Endometrial microvascular endothelial cells (primary cell): ENCODE results near the gene RHOH. TPM values are rescaled to one million over a fixed set of nuclear protein-coding genes. Genes with fewer than 3 reads are reported as not detected.
"Not testable (repeated sequence)": the region's sequence is repeated elsewhere in the genome, so short reads cannot be mapped to it uniquely, and the experiment has no call there.

ENCODE experiments used
- in situ Hi-C: cut with HindIII; loops from 2 replicates; pipeline ENCODE4 v1.10.0; 2017; ENCODE audit warnings: low sequenced_read_pairs, low pct_unique_long_range_greater_than_20kb; ENCODE audit errors: inconsistent ontology term
- total RNA-seq: library from RNA; depleted of rRNA; stranded (reverse); fragments of >200 nt; gene quantifications from one replicate; pipeline ENCODE4 v1.2.3, GENCODE V29; 2015; ENCODE audit errors: inconsistent ontology term

The RHOH gene
- not detected for total RNA-seq

- in situ Hi-C loops: no loop called here
Observed at GRCh38 chr4:40196724-40197281, at the start of gene RHOH. Gene RHOH (plus strand): TSS chr4:40197031. CDS start chr4:40243387, 46,356 bp downstream.

- in situ Hi-C loops: not testable (repeated sequence)
Observed at GRCh38 chr4:40147490-40147889, 49.3 kb upstream of the RHOH start.

- in situ Hi-C loops: no loop called here
Observed at GRCh38 chr4:40149960-40150385, 46.9 kb upstream of the RHOH start.

- in situ Hi-C loops: no loop called here
Observed at GRCh38 chr4:40150932-40151331, 45.9 kb upstream of the RHOH start.

GRCh38 chr4:40152637-40153036 is 44.2 kb upstream of the RHOH start:
- in situ Hi-C loops: no loop called here

- in situ Hi-C loops: no loop called here
Observed at GRCh38 chr4:40157436-40157835, 39.4 kb upstream of the RHOH start.

GRCh38 chr4:40160258-40160657 is 36.6 kb upstream of the RHOH start:
- in situ Hi-C loops: no loop called here

GRCh38 chr4:40164459-40164858 is 32.4 kb upstream of the RHOH start:
- in situ Hi-C loops: no loop called here

- in situ Hi-C loops: no loop called here
Observed at GRCh38 chr4:40165916-40166315, 30.9 kb upstream of the RHOH start.

- in situ Hi-C loops: no loop called here
Observed at GRCh38 chr4:40168070-40168469, 28.8 kb upstream of the RHOH start.

GRCh38 chr4:40170588-40170987 is 26.2 kb upstream of the RHOH start:
- in situ Hi-C loops: no loop called here

GRCh38 chr4:40173470-40173875 is 23.4 kb upstream of the RHOH start:
- in situ Hi-C loops: no loop called here

GRCh38 chr4:40176602-40177001 is 20.2 kb upstream of the RHOH start:
- in situ Hi-C loops: no loop called here

GRCh38 chr4:40177591-40177990 is 19.2 kb upstream of the RHOH start:
- in situ Hi-C loops: no loop called here

- in situ Hi-C loops: no loop called here
Observed at GRCh38 chr4:40178672-40179071, 18.2 kb upstream of the RHOH start.

- in situ Hi-C loops: no loop called here
Observed at GRCh38 chr4:40179360-40179759, 17.5 kb upstream of the RHOH start.

GRCh38 chr4:40180356-40180755 is 16.5 kb upstream of the RHOH start:
- in situ Hi-C loops: no loop called here

- in situ Hi-C loops: no loop called here
Observed at GRCh38 chr4:40182001-40182400, 14.8 kb upstream of the RHOH start.

- in situ Hi-C loops: no loop called here
Observed at GRCh38 chr4:40182954-40183353, 13.9 kb upstream of the RHOH start.

GRCh38 chr4:40183615-40184411 is 13.0 kb upstream of the RHOH start:
- in situ Hi-C loops: no loop called here
